Measurements from ENCODE around the gene ASPG.

The ASPG gene

DNA sequence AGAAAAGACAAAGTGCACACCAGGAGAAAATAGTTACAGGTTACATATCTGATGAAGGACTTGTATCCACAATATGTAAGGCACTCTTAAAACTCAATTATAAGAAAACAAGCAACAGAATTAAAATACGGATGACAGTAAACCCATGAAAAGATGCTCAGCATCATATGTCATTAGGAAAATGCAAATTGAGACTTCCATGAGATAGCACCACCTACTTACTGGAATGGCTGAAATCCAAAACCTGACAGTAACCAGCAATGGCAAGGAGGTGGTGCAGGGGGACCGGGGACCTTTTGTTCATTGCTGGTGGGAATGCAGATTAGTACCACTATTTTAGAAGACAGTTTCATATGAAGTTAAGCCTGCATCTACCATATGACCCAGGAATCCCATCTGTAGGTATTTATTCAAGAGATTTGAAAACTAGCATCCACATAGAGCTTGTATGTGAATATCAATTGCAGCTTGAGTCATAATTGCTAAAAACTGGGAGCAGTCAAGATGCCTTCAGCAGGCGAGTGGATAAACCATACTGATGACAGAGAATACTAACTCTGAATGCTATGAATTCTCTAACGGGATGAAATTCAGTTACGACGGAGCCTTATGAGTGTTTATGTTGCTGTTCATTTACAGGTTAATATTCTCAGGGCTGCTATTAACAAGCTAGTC is 43.9 kb upstream of the ASPG start:
- Histone ChIP-seq H3K4me3 (ENCODE audit: insufficient read depth, low read length, poor library complexity, severe bottlenecking) (no peak overlapping the region), H3K79me2 (ENCODE audit: insufficient read depth, low read length) (no peaks in the 10 kb centered on the region), H4K20me1 (ENCODE audit: low read depth, low read length) (no peaks in the 10 kb centered on the region), H2AFZ (ENCODE audit: low read depth, low read length, severe bottlenecking) (no peak overlapping the region), H3F3A (ENCODE audit: insufficient read depth) (no peaks in the 10 kb centered on the region), H3K9me2 (replicated peaks; ENCODE audit: insufficient read depth, low read length) (no peaks in the 10 kb centered on the region), H3K36me3 (ENCODE audit: low read length) (no peaks in the 10 kb centered on the region), H3K4me2 (ENCODE audit: low read depth, low read length, poor library complexity, severe bottlenecking) (no peak overlapping the region), H3K27me3 (ENCODE audit: low read length) (no peaks in the 10 kb centered on the region), H3K27ac (ENCODE audit: low read depth, low read length) (no peak overlapping the region), H3K9ac (ENCODE audit: low read length) (no peak overlapping the region), H3K9me3 (ENCODE audit: insufficient read depth, low read length) (no peaks in the 10 kb centered on the region)
- TF ChIP-seq CTCF (IDR thresholded peaks at IDR 0.05; ENCODE audit: insufficient read depth, low read length, poor library complexity, severe bottlenecking): no peak
- no peak for TF ChIP-seq EZH2phosphoT487 (conservative IDR thresholded peaks at IDR 0.05; ENCODE audit: low read length)

GRCh38 chr14:104044016-104044415 is 41.5 kb upstream of the ASPG start:
- no peak overlapping the region for H3K4me2 ChIP-seq (ENCODE audit: low read depth, low read length, poor library complexity, severe bottlenecking)
- no peaks in the 10 kb centered on the region for H3F3A ChIP-seq (ENCODE audit: insufficient read depth)
- no peak overlapping the region for H3K27ac ChIP-seq (ENCODE audit: low read depth, low read length)
- no peaks in the 10 kb centered on the region for H3K9me3 ChIP-seq (ENCODE audit: insufficient read depth, low read length)
- H3K9me2 ChIP-seq (replicated peaks; ENCODE audit: insufficient read depth, low read length): no peaks in the 10 kb centered on the region
- H3K27me3 ChIP-seq (ENCODE audit: low read length): no peaks in the 10 kb centered on the region
- no peaks in the 10 kb centered on the region for H3K79me2 ChIP-seq (ENCODE audit: insufficient read depth, low read length)
- no peak overlapping the region for H2AFZ ChIP-seq (ENCODE audit: low read depth, low read length, severe bottlenecking)
- TF ChIP-seq EZH2phosphoT487 (conservative IDR thresholded peaks at IDR 0.05; ENCODE audit: low read length) (no peak), CTCF (IDR thresholded peaks at IDR 0.05; ENCODE audit: insufficient read depth, low read length, poor library complexity, severe bottlenecking) (no peak)
- no peak overlapping the region for H3K9ac ChIP-seq (ENCODE audit: low read length)
- H4K20me1 ChIP-seq (ENCODE audit: low read depth, low read length): no peaks in the 10 kb centered on the region
- no peaks in the 10 kb centered on the region for H3K36me3 ChIP-seq (ENCODE audit: low read length)
- H3K4me3 ChIP-seq (ENCODE audit: insufficient read depth, low read length, poor library complexity, severe bottlenecking): no peak overlapping the region

DNA sequence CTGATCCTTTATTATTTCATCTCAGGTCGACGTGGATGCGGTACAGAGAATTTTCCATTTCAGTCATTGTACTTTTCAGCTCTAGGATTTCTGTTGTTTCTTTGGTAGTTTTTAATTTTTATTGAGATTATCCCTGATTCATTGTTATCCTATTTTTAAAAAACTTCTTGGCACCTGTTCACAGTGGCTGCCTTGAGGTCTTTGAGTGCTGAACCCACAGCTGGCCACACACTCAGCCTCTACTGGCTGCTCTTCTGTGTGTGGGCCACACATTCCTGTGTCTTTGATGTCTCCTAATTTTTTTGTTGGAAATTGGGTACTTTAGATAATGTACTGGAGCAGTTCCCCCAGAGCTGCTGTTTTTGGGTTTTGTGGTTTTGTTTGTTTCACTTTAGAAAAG is 37.7 kb upstream of the ASPG start:
- no peaks in the 10 kb centered on the region for H3K9me2 ChIP-seq (replicated peaks; ENCODE audit: insufficient read depth, low read length)
- H3K27me3 ChIP-seq (ENCODE audit: low read length): no peaks in the 10 kb centered on the region
- no peaks in the 10 kb centered on the region for H3F3A ChIP-seq (ENCODE audit: insufficient read depth)
- H3K9ac ChIP-seq (ENCODE audit: low read length): no peak overlapping the region
- no peaks in the 10 kb centered on the region for H4K20me1 ChIP-seq (ENCODE audit: low read depth, low read length)
- H3K4me3 ChIP-seq (ENCODE audit: insufficient read depth, low read length, poor library complexity, severe bottlenecking): no peak overlapping the region
- no peak overlapping the region for H3K27ac ChIP-seq (ENCODE audit: low read depth, low read length)
- no peak overlapping the region for H2AFZ ChIP-seq (ENCODE audit: low read depth, low read length, severe bottlenecking)
- no peaks in the 10 kb centered on the region for H3K79me2 ChIP-seq (ENCODE audit: insufficient read depth, low read length)
- H3K4me2 ChIP-seq (ENCODE audit: low read depth, low read length, poor library complexity, severe bottlenecking): no peak overlapping the region
- no peaks in the 10 kb centered on the region for H3K36me3 ChIP-seq (ENCODE audit: low read length)
- TF ChIP-seq CTCF (IDR thresholded peaks at IDR 0.05; ENCODE audit: insufficient read depth, low read length, poor library complexity, severe bottlenecking) (no peak), EZH2phosphoT487 (conservative IDR thresholded peaks at IDR 0.05; ENCODE audit: low read length) (no peak)
- no peaks in the 10 kb centered on the region for H3K9me3 ChIP-seq (ENCODE audit: insufficient read depth, low read length)
